ENCODE measurements around the gene PLPPR3.
"Not testable (repeated sequence)": the region's sequence is repeated elsewhere in the genome, so short reads cannot be mapped to it uniquely, and the experiment has no call there.

PLPPR3 gene

DNA sequence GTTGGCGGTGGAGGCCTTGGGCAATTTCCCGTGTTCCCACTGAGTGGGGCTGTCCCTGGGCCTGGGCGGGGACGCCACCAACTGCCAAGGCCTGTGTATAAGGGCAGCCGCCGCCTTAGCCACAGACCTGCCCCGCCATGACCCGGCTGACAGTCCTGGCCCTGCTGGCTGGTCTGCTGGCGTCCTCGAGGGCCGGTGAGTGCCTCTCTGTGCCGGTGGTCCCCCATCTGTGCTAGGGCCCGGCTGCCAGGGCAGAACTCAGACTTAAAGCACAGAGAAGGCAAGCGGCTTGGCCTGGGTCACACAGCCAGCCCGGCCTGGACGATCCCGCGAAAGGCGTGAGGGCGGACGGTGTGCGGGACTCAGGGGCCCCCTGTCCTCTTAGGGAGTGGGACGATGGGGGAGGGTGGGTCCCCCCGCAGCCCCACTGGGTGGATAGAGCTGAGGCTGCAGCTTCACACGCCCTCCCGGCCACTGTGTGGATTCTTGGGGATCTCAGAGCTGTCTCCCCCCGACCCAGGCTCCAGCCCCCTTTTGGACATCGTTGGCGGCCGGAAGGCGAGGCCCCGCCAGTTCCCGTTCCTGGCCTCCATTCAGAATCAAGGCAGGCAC is 6.1 kb upstream of the PLPPR3 start, which contains the start of gene AZU1:
TSS of gene AZU1 (plus strand) at position 128 of the 612 bp plus-strand sequence. CDS start at position 138, 10 bp downstream.
- DNase-seq: no peak

DNA sequence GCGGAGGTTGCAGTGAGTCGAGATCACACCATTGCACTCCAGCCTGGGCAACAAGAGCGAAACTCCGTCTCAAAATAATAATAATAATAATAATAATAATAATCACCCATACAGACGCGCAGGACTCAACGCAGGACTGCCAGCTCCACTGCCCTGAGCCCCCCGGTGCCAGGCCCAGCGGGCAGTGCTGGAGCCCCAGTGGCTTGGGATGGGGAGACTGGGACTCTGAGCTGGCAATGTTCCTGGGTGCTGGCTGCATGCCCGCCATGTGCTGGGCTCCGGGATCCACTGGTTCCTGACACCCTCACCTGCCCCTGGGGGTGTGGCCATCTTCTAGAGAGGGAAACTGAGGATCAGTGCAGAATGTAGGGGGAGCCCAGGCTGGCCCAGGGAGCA is 5.6 kb upstream of the PLPPR3 start:
- no peak for DNase-seq

DNA sequence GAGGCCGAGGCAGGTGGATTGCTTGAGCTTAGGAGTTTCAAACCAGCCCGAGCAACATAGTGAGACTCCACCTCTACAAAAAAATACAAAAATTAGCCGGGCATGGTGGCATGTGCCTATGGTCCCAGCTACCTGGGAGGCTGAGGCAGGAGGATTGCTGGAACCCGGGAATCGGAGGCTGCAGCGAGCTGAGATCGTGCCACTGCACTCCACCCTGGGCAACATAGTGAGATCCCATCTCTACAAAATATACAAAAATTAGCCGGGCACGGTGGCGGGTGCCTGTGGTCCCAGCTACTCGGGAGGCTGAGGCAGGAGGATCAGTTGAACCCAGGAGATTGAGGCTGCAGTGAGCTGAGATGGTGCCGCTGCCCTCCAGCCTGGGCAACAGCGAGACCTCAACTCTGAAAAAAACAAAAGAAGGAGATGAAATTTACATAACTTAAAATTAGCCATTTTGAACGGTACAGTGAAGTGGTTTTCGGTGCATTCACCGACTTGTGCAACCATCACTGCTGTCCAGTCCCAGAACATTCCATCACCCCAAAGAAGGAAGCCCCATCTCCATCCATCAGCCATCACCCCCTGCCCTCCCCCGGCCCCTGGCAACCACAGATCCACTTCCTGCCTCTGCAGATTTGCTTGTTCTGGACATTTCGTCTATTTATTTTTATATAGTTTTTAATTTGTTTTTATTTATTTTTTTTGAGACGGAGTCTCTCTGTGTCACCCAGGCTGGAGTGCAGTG is 4.3 kb upstream of the PLPPR3 start:
- DNase-seq: no peak

DNA sequence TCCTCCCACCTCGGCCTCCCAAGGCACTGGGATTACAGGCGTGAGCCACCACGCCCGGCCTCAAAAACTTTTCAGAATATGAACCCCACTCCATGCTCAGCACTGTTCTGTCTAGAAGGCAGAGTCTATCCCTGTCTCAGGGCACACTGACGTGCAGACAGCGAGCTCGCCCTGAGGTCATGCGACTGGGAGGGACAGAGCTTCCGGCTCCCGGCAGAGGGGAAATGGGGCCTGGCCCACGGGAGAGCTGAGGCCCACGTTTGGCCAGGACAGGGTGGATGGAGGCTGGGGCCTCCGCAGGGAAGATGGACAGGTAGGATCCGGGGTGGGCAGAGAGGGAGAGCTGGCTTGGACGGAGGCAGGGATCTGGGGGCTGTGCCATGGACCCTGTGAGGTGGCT is 3.1 kb upstream of the PLPPR3 start:
- no peak for DNase-seq

GRCh38 chr19:823565-824121 is 1.9 kb upstream of the PLPPR3 start:
- DNase-seq: no peak

DNA sequence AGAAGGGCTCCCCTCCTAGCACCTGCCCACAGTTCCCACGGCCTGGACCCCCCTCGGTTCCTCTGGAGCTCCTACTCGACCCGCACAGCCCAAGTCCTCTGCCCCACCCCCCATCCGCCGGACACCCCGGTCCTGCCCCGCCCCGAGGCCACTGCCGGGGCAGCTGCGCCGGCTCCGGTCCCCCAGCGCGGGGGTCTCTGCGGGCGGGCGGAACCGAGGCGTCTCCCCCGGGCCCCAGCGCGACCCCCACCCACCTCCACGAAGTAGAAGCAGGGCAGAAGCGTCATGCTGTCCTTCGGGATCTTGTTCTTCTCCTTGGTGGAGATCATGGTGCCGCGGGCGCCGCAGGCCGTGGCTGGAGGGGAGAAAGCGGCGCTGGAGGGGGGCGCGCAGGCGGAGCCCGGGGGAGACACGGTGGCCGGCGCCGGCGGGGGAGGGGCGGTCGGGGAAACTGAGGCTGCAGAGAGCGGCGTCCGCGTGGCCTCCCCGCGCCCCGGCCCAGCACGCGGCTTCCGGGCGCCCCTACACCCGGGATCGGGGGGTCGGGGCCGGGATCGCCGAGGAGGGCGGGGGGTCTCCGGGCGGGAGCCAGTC is 427 bp downstream of the PLPPR3 start:
- DNase-seq: no peak

- not testable (repeated sequence) for DNase-seq
These were observed 1.5 kb downstream of the PLPPR3 start for GRCh38 chr19:820212-820611.

DNA sequence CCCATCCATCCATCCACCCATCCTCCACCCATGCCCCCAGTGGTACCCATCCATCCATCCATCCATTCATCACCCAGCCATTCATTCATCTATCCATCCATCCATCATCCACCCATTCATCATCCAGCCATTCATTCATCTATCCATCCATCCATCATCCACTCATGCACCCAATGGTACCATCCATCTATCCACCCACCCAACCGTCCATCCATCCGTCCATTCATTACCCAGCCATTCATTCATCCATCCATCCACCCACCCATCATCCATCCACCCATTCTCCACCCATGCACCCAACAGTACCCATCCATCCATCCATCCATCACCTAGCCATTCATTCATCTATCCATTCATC is 5.3 kb downstream of the PLPPR3 start:
- DNase-seq: no peak

GRCh38 chr19:815775-816499 is 5.8 kb downstream of the PLPPR3 start:
- DNase-seq: no peak

- DNase-seq: no peak
These were observed 6.5 kb downstream of the PLPPR3 start for GRCh38 chr19:815079-815774.

GRCh38 chr19:814152-815078 is 7.3 kb downstream of the PLPPR3 start:
- DNase-seq: no peak

DNA sequence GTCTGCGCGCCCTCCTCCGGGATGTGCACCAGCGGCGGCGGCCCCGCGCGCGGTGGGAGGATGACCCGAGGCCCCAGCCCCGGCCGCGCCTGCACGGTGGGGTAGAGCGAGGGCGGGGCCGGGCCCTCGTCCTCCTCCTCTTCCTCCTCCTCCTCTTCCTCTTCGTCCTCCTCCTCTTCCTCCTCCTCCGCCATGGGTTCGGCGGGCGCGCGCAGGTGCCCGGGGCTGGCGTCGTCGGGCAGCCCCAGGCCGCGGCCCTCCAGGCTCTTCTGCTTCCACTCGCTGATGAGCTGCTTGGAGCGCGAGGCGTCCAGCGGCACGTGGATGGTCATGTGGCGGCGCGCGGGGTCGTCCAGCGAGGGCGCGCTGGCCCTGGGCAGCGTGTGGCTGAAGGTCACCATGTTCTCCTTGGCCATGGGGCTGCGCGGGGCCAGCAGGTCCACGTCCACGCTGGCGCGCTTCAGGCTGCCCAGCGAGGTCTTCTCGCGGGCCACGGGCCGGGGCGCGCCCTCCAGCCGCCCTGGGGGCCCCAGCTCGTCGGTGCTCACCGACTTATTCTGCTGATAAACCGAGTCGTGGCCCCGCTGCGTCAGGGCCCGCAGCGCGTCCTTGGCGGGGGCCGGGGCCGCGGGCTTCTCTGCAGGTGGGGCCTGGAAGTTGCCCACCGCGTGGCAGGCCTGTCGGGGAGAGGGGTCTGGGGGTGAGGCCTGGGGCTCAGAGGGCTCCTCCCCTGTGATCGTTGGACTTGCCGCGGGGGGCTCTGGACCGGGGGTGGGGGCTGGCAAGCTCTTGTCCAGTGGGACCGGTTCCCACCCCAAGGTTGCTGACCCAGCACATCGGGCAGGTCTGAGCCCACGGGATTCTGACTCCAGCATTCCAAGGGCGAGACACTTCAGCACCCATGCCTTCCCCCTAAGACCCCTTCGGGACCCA is 8.3 kb downstream of the PLPPR3 start:
- no peak for DNase-seq

GRCh38 chr19:812747-813218 is 9.0 kb downstream of the PLPPR3 start:
- no peak for DNase-seq

DNA sequence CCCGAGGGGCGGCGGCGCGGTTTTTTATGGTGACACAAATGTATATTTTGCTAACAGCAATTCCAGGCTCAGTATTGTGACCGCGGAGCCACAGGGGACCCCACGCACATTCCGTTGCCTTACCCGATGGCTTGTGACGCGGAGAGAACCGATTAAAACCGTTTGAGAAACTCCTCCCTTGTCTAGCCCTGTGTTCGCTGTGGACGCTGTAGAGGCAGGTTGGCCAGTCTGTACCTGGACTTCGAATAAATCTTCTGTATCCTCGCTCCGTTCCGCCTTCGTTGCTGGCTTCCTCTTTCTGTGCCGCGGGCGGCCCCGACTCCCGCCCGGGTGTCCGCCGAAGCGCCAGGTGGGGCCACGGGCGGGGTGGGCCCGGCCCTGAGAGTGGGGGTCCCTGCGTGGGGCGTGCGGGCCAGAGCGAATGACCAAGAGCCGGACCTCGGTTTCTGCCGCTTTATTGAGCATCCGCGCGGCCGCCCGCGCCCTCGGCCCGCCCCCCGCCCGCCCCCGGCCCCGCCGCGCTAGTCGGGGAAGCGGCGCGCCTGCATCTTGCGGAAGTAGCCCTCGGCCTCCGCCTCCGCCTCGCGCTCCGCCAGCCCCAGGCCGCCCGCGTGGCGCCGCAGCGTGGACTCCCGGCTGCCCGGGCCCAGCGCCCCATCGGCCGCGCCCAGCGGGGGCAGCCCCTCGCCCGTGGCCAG is 9.6 kb downstream of the PLPPR3 start:
- no peak for DNase-seq

GRCh38 chr19:811506-812048 is 10.2 kb downstream of the PLPPR3 start:
- DNase-seq: no peak

DNA sequence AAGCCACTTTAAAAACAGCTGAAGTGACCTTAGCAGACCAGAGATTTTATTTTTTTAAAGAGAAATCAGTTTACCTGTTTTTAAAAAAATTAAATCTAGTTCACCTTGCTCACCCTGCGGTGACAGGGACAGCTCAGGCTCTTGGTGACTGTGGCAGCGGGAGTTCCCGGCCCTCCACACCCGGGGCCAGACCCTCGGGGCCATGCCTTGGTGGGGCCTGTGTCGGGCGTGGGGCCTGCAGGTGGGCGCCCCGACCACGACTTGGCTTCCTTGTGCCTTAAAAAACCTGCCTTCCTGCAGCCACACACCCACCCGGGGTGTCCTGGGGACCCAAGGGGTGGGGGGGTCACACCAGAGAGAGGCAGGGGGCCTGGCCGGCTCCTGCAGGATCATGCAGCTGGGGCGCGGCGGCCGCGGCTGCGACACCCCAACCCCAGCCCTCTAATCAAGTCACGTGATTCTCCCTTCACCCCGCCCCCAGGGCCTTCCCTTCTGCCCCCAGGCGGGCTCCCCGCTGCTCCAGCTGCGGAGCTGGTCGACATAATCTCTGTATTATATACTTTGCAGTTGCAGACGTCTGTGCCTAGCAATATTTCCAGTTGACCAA is 10.8 kb downstream of the PLPPR3 start:
- no peak for DNase-seq

DNA sequence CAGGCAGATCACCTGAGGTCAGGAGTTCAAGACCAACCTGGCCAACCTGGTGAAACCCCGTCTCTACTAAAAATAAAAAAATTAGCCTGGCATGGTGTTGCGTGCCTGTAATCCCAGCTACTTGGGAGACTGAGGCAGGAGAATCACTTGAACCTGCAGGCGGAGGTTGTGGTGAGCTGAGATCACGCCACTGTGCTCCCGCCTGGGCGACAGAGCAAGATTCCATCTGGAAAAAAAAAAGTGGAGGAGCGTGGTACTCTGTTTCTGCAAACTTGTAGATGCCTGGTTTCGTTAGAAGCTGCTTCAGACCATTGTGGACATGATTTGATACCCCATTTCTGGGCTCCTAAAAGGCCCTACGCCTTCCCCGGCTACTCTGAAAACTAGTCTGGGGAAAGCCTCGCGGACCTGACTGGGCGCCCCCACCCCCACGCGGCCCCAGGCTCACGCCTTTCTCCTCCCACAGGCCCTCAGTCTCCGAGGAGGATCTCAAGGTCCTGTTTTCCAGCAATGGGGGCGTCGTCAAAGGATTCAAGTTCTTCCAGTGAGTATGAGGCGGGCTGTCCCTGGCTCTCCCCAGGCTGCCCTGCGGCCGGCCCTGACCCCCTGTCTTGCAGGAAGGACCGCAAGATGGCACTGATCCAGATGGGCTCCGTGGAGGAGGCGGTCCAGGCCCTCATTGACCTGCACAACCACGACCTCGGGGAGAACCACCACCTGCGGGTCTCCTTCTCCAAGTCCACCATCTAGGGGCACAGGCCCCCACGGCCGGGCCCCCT is 11.5 kb downstream of the PLPPR3 start:
- no peak for DNase-seq

DNA sequence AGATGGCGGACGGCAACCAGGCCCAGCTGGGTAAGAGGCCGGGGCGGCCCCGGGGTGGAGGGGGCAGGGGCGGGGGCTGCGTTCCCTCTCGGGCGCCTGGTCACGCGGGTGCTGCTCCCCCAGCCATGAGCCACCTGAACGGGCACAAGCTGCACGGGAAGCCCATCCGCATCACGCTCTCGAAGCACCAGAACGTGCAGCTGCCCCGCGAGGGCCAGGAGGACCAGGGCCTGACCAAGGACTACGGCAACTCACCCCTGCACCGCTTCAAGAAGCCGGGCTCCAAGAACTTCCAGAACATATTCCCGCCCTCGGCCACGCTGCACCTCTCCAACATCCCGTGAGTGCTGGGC is 13.4 kb downstream of the PLPPR3 start:
- no peak for DNase-seq

Measured in right forelimb (tissue), 1 donor.